Measurements from ENCODE around the gene INO80. TPM values are rescaled to one million over a fixed set of nuclear protein-coding genes. Genes with fewer than 3 reads are reported as not detected.

INO80 gene
- total RNA-seq, 2 donors from 2014 or later: 27.2 to 64.4 TPM

DNA sequence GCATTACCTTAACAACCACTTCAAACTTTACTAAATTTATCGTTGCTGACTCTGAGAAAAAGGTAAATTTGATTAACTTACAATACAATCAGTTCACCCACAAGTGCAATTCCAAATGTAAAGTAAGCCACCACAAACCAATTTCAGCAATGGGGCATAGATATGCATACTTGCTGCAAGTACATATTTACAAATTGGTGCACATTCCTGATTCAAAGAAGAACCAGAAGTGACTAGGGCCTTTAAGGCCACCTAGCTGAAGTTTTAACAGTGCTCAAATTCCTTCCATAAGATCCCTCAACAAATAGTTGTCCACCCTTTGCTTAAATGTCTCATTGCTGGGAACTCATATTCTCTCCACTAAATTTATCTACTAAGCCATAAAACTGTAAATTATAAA lies 67.2 kb downstream of the INO80 start:
- Histone ChIP-seq H3K9me3 (no peaks in the 10 kb centered on the region), H3K4me3 (no peak overlapping the region), H3K4me1 (ENCODE audit: control insufficient read depth in 1 of 2, low read depth in 2 of 2) (no peaks in the 10 kb centered on the region), H3K27ac (no peak overlapping the region), H3K27me3 (replicated peaks; ENCODE audit: insufficient read depth) (no peaks in the 10 kb centered on the region), H3K36me3 (peaks cover 58% of the 10 kb centered on the region)
- ATAC-seq (ENCODE audit: insufficient number of reproducible peaks, low FRiP score, low read depth): no peak
- DNase-seq (ENCODE audit: low spot score): no peak
- TF ChIP-seq, protein P1, sequence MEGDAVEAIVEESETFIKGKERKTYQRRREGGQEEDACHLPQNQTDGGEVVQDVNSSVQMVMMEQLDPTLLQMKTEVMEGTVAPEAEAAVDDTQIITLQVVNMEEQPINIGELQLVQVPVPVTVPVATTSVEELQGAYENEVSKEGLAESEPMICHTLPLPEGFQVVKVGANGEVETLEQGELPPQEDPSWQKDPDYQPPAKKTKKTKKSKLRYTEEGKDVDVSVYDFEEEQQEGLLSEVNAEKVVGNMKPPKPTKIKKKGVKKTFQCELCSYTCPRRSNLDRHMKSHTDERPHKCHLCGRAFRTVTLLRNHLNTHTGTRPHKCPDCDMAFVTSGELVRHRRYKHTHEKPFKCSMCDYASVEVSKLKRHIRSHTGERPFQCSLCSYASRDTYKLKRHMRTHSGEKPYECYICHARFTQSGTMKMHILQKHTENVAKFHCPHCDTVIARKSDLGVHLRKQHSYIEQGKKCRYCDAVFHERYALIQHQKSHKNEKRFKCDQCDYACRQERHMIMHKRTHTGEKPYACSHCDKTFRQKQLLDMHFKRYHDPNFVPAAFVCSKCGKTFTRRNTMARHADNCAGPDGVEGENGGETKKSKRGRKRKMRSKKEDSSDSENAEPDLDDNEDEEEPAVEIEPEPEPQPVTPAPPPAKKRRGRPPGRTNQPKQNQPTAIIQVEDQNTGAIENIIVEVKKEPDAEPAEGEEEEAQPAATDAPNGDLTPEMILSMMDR (IDR thresholded peaks at IDR 0.05): no peak

DNA sequence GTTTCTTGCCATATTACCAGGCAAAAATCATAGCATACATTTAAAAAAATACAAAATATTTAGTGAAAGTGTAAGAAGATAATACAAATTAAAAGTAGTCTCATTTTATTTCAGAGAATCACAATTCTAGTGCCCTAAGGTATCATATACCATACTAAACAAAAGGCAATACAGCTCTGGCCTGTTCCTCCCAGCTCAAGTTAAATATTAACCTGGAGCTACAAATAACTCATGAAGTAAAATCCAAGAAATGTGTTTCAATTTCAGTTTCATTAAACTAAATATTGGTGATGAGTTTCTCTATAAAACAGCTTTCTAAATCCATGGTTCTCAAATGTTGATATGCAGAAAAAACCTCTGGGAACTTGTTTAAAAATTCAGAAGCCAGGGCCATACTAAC lies 67.7 kb downstream of the INO80 start:
- Histone ChIP-seq H3K4me1 (ENCODE audit: control insufficient read depth in 1 of 2, low read depth in 2 of 2) (peaks cover 0 to 3% of the 10 kb centered on the region in 2 donors), H3K9me3 (no peaks in the 10 kb centered on the region), H3K27me3 (replicated peaks; ENCODE audit: insufficient read depth) (no peaks in the 10 kb centered on the region), H3K27ac (no peak overlapping the region), H3K4me3 (no peak overlapping the region), H3K36me3 (peaks cover 55% of the 10 kb centered on the region)
- no peak for ATAC-seq (ENCODE audit: insufficient number of reproducible peaks, low FRiP score, low read depth)
- TF ChIP-seq, protein P1 (IDR thresholded peaks at IDR 0.05): no peak
- DNase-seq (ENCODE audit: low spot score): no peak

DNA sequence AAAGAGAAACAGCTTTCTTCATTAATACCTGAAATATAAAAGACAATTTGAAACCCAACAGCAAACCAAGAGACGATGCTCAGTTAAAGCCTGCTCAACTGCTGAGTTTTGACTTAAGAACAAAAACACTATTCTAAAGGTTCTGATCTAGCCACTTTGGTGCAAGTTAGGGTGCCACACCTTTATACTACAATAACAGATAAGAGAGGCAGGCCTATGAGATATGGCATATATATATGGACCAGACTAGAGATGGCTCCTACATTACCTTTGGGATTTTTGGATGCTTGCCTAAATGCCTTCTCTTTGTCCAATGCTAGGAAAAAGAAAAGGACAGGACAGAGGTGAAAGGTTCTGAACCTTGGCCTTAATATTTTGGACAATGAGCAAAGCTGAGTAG lies 68.6 kb downstream of the INO80 start:
- Histone ChIP-seq H3K9me3 (no peaks in the 10 kb centered on the region), H3K36me3 (peaks cover 47% of the 10 kb centered on the region), H3K4me3 (no peak overlapping the region), H3K27ac (no peak overlapping the region), H3K27me3 (replicated peaks; ENCODE audit: insufficient read depth) (no peaks in the 10 kb centered on the region), H3K4me1 (ENCODE audit: control insufficient read depth in 1 of 2, low read depth in 2 of 2) (peaks cover 0 to 6% of the 10 kb centered on the region in 2 donors)
- no peak for ATAC-seq (ENCODE audit: insufficient number of reproducible peaks, low FRiP score, low read depth)
- no peak for DNase-seq (ENCODE audit: low spot score)
- TF ChIP-seq, protein P1 (IDR thresholded peaks at IDR 0.05): no peak

DNA sequence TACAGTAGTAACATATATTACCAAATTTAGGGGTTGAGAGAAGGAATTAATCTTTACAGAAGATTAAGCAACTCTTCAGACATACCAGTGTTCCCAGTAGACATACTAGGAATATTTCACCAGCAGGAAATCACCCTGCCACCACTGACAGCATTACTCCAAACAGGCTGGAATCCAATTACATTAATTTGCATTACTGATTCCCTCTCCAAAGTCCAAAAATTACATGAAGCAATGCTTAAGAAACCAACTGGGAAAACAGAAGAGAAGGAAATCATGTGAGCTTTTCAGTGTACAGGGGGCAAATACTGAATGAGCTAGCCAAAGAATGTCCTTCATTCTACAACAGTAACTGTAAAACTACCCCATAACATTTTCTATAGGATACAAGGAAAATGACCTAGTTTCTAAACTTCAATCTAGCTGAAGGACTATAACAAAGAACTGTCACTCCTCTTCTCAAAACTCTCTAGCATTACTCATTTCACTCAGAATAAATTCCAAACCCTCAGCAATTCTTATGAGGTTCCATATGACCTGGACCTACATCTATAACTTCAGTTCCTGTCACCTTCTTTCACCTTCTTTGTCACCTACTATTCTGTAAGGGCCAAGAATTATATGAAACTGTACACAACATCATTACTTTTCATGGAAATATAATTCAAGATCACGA lies 72.7 kb downstream of the INO80 start:
- no peaks in the 10 kb centered on the region for H3K9me3 ChIP-seq
- no peak overlapping the region for H3K27ac ChIP-seq
- no peak for ATAC-seq (ENCODE audit: insufficient number of reproducible peaks, low FRiP score, low read depth)
- H3K27me3 ChIP-seq (replicated peaks; ENCODE audit: insufficient read depth): no peaks in the 10 kb centered on the region
- no peak overlapping the region for H3K4me3 ChIP-seq
- TF ChIP-seq, protein P1 (IDR thresholded peaks at IDR 0.05): no peak
- no peak for DNase-seq (ENCODE audit: low spot score)
- peaks cover 0 to 6% of the 10 kb centered on the region in 2 donors for H3K4me1 ChIP-seq (ENCODE audit: control insufficient read depth in 1 of 2, low read depth in 2 of 2)
- H3K36me3 ChIP-seq: peaks cover 28% of the 10 kb centered on the region

DNA sequence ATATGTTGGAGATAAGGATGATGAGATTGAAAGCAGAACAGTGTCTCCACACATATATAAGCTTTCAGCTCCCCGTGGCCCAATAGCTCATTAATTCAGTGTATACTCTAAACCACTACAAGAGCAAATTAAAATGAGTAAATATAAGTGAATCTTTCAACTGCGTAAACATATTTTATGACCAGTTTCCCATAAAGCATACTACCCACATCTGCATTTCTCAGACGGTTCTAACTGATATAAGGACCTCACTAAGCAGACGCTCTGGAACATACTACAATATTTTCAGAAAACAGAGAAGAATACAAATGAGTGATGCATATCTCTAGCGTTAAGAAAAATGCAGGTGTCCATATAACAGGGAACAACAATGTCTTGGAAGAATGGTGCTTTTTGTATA lies 73.2 kb downstream of the INO80 start:
- H3K27me3 ChIP-seq (replicated peaks; ENCODE audit: insufficient read depth): no peaks in the 10 kb centered on the region
- H3K27ac ChIP-seq: no peak overlapping the region
- ATAC-seq (ENCODE audit: insufficient number of reproducible peaks, low FRiP score, low read depth) (no peak), DNase-seq (ENCODE audit: low spot score) (no peak)
- TF ChIP-seq, protein P1 (IDR thresholded peaks at IDR 0.05): no peak
- peaks cover 0 to 6% of the 10 kb centered on the region in 2 donors for H3K4me1 ChIP-seq (ENCODE audit: control insufficient read depth in 1 of 2, low read depth in 2 of 2)
- H3K4me3 ChIP-seq: no peak overlapping the region
- H3K36me3 ChIP-seq: peaks cover 23% of the 10 kb centered on the region
- no peaks in the 10 kb centered on the region for H3K9me3 ChIP-seq
